Ovary (tissue), 9 donors: ENCODE results near the gene PRR5. TPM values are rescaled to one million over a fixed set of nuclear protein-coding genes. Genes with fewer than 3 reads are reported as not detected.
"Not testable (repeated sequence)": the region's sequence is repeated elsewhere in the genome, so short reads cannot be mapped to it uniquely, and the experiment has no call there.

Experiments used
- DNase-seq, 5 donors: peaks; one replicate each; pipeline ENCODE4 v3.0.0-alpha.2; 2019 to 2020
- H3K27ac ChIP-seq, 2 donors: fragments of 200-600 bp; one replicate each; pipeline versions ENCODE4 v1.5.1 to v1.8.0; 2019 to 2022
- H3K27me3 ChIP-seq: fragments of 200-600 bp; one replicate; pipeline ENCODE4 v1.8.0; 2022
- H3K36me3 ChIP-seq: fragments of 200-600 bp; sonication (generic); one replicate; pipeline ENCODE4 v1.5.1; 2019
- H3K4me1 ChIP-seq: one replicate; pipeline ENCODE4 v1.8.1; 2013; ENCODE audit warnings: mild to moderate bottlenecking, moderate library complexity; ENCODE audit not compliant: insufficient read depth
- H3K4me3 ChIP-seq: fragments of 200-600 bp; sonication (generic); one replicate; pipeline ENCODE4 v1.5.1; 2017
- H3K9me3 ChIP-seq, 2 donors: fragments of 200-600 bp in 1 of 2; sonication (generic) in 1 of 2; one replicate each; pipeline versions ENCODE4 v1.5.1 to v1.8.1; 2013 to 2019; ENCODE audit warnings: mild to moderate bottlenecking in 1 of 2, moderate library complexity in 1 of 2
- EP300 ChIP-seq: sonication (generic); formaldehyde crosslinking; IDR thresholded peaks from one replicate; pipeline ENCODE4 v1.6.1; 2017; ENCODE audit warnings: antibody characterized with exemption
- POLR2A ChIP-seq: fragments of 450-650 bp; IDR thresholded peaks from one replicate; pipeline ENCODE4 v1.6.1; 2017; ENCODE audit warnings: antibody characterized with exemption, mild to moderate bottlenecking, moderate library complexity
- WGBS, 3 donors: extraction: QIAGEN DNeasy Blood & Tissue Kit in 1 of 3; methylation state at CpG; one replicate each; pipeline versions ENCODE4 v1.1.5 to v1.1.7; 2013 to 2017; 5-methylcytosine and 5-hydroxymethylcytosine counted together
- intact Hi-C, 4 donors: fragments of 100-400 bp; cut with DNase I; formaldehyde crosslinking; loops; one replicate each; pipeline versions ENCODE4 v1.11.0 to v1.15.1; 2022 to 2023
- polyA plus RNA-seq, 2 donors: library from polyadenylated mRNA; stranded (reverse); fragments of 200-250 nt in 1 of 2; fragments of 350-450 nt in 1 of 2; fragmentation: Illumina TruSeq in 1 of 2; extraction: RNeasy Lipid Tissue Mini Kit (QIAGEN cat#74804) in 1 of 2; gene quantifications; one replicate each; pipeline ENCODE4 v1.2.3, GENCODE V29; 2013 to 2014
- total RNA-seq, 7 donors: library from RNA; depleted of rRNA in 2 of 7; stranded (reverse); fragments of >200 nt in 2 of 7; fragmentation: NEBNext Ultra II Directional in 3 of 7; extraction: Animal tissue kit (Norgen Biotek cat#: 25700) in 3 of 7; gene quantifications; one replicate each; pipeline versions ENCODE4 v1.1.0 to v1.2.4, GENCODE V29; 2016 to 2023
- TF ChIP-seq, protein P1 (sequence below), 3 donors: fragments of 450-650 bp in 2 of 3; fragments of 200-600 bp in 1 of 3; IDR thresholded peaks; one replicate each; pipeline versions ENCODE4 v1.5.1 to v1.8.0; 2016 to 2022; ENCODE audit warnings: antibody characterized with exemption in 3 of 3, mild to moderate bottlenecking in 1 of 3
- donor health status: DM: no; HTN: no; CAD: no; lungs with moderate emphysema.
- donor health status: DM: no; HTN: no; CAD: no.
- donor health status: Bipolar disorder and iron deficiency.
- donor health status: DM: yes; HTN: yes; CAD: no.
- donor health status: DM: no; HTN: no; CAD: no.
- donor health status: DM: yes; HTN: yes; CAD: no.

PRR5 gene
- total and polyA plus RNA-seq, 9 donors, result 4.0 to 21.1 (median 16.8) TPM

DNA sequence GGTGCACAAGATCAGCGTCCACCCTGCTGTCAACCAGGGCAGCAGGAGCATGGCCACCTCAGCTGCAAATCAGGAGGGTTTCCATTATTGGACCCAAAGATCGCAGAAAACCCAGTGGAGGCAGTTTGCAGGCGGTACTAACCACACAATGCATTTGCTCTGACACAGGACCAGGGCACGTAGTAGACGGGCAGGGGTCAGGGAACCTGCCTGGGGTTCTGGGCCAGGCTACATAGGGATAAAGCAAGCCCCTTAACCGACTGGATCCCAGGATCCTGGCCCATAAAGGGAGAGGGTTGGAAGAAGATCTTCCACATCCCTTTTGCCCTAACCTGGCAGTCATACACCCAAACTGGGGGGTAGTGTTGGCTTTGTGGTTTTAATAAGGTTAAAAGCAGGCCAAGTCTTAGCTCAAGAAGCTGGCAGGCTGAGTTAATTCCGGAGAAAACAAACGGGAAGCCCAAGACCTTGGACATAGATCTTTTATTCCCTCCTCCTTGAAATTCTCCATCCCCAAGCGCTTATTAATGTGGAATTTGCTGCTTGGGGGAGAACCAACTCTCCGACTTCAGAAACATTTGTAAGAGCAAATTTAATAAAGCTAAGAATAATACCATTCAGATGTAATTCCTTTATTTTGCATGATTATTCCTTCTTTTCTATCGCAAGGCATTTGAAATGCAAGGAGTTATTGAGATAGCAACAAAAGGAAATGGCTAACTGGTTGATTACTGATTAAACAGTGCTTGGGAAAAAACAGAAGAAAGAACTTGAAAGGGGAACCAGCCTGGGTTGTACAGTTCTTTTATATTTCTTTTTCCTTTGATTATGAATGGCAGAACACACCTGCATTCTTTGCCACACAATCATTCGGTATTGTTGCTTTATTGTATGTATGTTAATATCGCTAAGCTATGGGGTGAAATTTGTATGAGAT is 44.1 kb downstream of the PRR5 start:
- TF ChIP-seq, protein P1, sequence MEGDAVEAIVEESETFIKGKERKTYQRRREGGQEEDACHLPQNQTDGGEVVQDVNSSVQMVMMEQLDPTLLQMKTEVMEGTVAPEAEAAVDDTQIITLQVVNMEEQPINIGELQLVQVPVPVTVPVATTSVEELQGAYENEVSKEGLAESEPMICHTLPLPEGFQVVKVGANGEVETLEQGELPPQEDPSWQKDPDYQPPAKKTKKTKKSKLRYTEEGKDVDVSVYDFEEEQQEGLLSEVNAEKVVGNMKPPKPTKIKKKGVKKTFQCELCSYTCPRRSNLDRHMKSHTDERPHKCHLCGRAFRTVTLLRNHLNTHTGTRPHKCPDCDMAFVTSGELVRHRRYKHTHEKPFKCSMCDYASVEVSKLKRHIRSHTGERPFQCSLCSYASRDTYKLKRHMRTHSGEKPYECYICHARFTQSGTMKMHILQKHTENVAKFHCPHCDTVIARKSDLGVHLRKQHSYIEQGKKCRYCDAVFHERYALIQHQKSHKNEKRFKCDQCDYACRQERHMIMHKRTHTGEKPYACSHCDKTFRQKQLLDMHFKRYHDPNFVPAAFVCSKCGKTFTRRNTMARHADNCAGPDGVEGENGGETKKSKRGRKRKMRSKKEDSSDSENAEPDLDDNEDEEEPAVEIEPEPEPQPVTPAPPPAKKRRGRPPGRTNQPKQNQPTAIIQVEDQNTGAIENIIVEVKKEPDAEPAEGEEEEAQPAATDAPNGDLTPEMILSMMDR (IDR thresholded peaks at IDR 0.05), result no peak
- no peak for TF ChIP-seq POLR2A
- no peak for TF ChIP-seq EP300
- intact Hi-C loops, result no loop called here

DNA sequence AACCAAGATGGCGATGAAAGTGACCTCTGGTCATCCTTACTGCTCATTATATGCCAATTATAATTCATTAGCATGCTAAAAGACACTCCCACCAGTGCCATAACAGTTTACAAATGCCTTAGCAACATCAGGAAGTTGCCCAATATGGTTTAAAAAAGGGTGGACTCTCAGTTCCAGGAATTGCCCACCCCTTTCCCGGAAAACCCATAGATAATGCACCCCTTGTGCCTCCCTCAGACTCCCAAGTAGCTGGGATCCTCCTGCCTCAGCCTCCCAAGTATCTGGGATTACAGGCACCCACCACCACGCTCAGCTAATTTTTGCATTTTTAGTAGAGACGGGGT is 45.8 kb downstream of the PRR5 start:
- WGBS, 3 donors, result 84 to 97% (median 94%) methylated on average over 4 of the region's 4 CpGs
- not testable (repeated sequence) for H3K27me3 ChIP-seq

More for the DNA sequence above, 44.1 kb downstream of the PRR5 start:
- no peaks in the 10 kb centered on the region for H3K4me1 ChIP-seq
- no peak for DNase-seq
- H3K36me3 ChIP-seq, result no peaks in the 10 kb centered on the region
- H3K27me3 ChIP-seq, result no peaks in the 10 kb centered on the region
- H3K4me3 ChIP-seq, result no peak overlapping the region
- no peaks in the 10 kb centered on the region for H3K9me3 ChIP-seq
- no peak overlapping the region for H3K27ac ChIP-seq
- WGBS, 3 donors, result 22 to 31% (median 30%) methylated on average over 13 of the region's 13 CpGs

DNA sequence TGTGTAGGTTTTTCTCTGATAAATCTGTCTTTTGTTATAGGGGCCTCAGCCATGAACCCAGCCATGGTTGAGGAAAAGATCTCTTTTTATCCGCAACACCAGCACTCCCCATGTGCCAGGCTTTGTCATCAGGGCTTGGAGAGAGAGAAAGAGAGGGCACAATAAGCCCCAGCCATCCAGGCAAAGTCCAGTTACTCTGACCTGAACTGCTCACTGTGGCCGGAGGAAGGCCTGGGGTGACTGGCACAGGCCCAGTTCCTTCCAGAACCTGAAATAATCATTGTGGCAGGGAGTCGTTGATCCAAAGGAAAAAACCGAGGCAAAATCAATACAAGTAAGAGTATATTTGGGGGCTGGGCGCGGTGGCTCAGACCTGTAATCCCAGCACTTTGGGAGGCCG is 46.5 kb downstream of the PRR5 start:
- Histone ChIP-seq H3K4me1 (no peaks in the 10 kb centered on the region), H3K36me3 (no peaks in the 10 kb centered on the region), H3K4me3 (no peak overlapping the region), H3K27me3 (no peaks in the 10 kb centered on the region), H3K9me3 (peaks cover 0 to 6% of the 10 kb centered on the region in 2 donors), H3K27ac (no peak overlapping the region)
- intact Hi-C loops, result no loop called here
- TF ChIP-seq POLR2A, result no peak
- TF ChIP-seq, protein P1 (IDR thresholded peaks at IDR 0.05), result no peak
- DNase-seq, result no peak
- WGBS, 3 donors, result 94 to 96% (median 94%) methylated on average over 7 of the region's 7 CpGs

More for the DNA sequence above, 45.8 kb downstream of the PRR5 start:
- H3K27ac ChIP-seq, H3K4me1 ChIP-seq, H3K36me3 ChIP-seq, DNase-seq, H3K4me3 ChIP-seq, intact Hi-C loops, H3K9me3 ChIP-seq: not testable (repeated sequence)

DNA sequence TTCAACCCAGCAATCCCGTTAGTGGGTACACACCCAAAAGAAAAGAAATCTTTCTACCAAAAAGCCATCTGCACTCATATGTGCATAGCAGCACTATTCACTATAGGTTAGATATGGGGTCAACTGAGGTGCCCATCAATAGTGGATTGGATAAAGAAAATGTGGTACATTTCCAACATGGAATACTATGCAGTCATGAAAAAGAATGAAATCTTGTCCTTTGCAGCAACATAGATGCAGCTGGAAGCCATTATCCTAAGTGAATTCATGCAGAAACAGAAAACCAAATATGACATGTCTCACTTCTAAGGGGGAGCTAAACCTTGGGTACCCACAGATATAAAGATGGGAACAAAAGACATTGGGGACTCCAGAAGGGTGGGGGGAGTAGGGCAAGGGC is 48.5 kb downstream of the PRR5 start:
- Histone ChIP-seq H3K4me3 (no peak overlapping the region), H3K27me3 (no peaks in the 10 kb centered on the region), H3K9me3 (peaks cover 0 to 6% of the 10 kb centered on the region in 2 donors), H3K4me1 (no peaks in the 10 kb centered on the region), H3K36me3 (no peaks in the 10 kb centered on the region), H3K27ac (no peak overlapping the region)
- 58 to 61% (median 58%) methylated on average over 1 of the region's 1 CpG for WGBS, 3 donors
- DNase-seq, result no peak
- no peak for TF ChIP-seq EP300
- TF ChIP-seq POLR2A, result no peak
- TF ChIP-seq, protein P1 (IDR thresholded peaks at IDR 0.05), result no peak
- intact Hi-C loops, result no loop called here
